Trophoblast cell (in vitro differentiated cells and primary cell): ENCODE results near the gene TIGD7.
"Not testable (repeated sequence)": the region's sequence is repeated elsewhere in the genome, so short reads cannot be mapped to it uniquely, and the experiment has no call there.

Experiments used
- DNase-seq, 2 donors: peaks; one replicate each; pipeline ENCODE4 v3.0.0-alpha.2; 2016
- H2AFZ ChIP-seq: 2 replicates; pipeline ENCODE4 v1.6.1; 2013; ENCODE audit warnings: low read length, moderate library complexity, mild to moderate bottlenecking; ENCODE audit not compliant: insufficient read depth, poor library complexity
- H2AK5ac ChIP-seq: 2 replicates; pipeline ENCODE4 v1.6.1; 2013; ENCODE audit warnings: mild to moderate bottlenecking, low read length
- H2BK120ac ChIP-seq: 2 replicates; pipeline ENCODE4 v1.6.1; 2013; ENCODE audit warnings: low read length, mild to moderate bottlenecking, moderate library complexity; ENCODE audit not compliant: insufficient read depth, poor library complexity
- H2BK12ac ChIP-seq: 2 replicates; pipeline ENCODE4 v1.6.1; 2013; ENCODE audit warnings: mild to moderate bottlenecking, low read length, moderate library complexity
- H2BK5ac ChIP-seq: 2 replicates; pipeline ENCODE4 v1.6.1; 2013; ENCODE audit warnings: low read length, low read depth, moderate library complexity, mild to moderate bottlenecking; ENCODE audit not compliant: poor library complexity
- H3K14ac ChIP-seq: 2 replicates; pipeline ENCODE4 v1.6.1; 2013; ENCODE audit warnings: mild to moderate bottlenecking, low read length
- H3K18ac ChIP-seq: 2 replicates; pipeline ENCODE4 v1.6.1; 2013; ENCODE audit warnings: mild to moderate bottlenecking, low read length
- H3K23ac ChIP-seq: 2 replicates; pipeline ENCODE4 v1.6.1; 2013; ENCODE audit warnings: low read length
- H3K27ac ChIP-seq: 2 replicates; pipeline ENCODE4 v1.5.1; 2013; ENCODE audit warnings: low read depth, mild to moderate bottlenecking, inconsistent platforms, low read length, moderate library complexity
- H3K27me3 ChIP-seq: 2 replicates; pipeline ENCODE4 v1.6.1; 2013; ENCODE audit warnings: inconsistent platforms, mild to moderate bottlenecking, low read length, moderate library complexity; ENCODE audit not compliant: insufficient read depth
- H3K36me3 ChIP-seq, 2 experiments: 1 replicate in 1 of 2; 2 replicates in 1 of 2; pipeline ENCODE4 v1.6.1; 2013; ENCODE audit warnings: low read length in 2 of 2, mild to moderate bottlenecking in 2 of 2, moderate library complexity in 1 of 2; ENCODE audit not compliant: insufficient read depth in 2 of 2, control insufficient read depth in 1 of 2
- H3K4ac ChIP-seq: 2 replicates; pipeline ENCODE4 v1.6.1; 2013; ENCODE audit warnings: low read depth, mild to moderate bottlenecking, low read length, moderate library complexity
- H3K4me1 ChIP-seq, 2 experiments: 1 replicate in 1 of 2; 2 replicates in 1 of 2; pipeline ENCODE4 v1.6.1; 2013; ENCODE audit warnings: low read length in 2 of 2, mild to moderate bottlenecking in 2 of 2, moderate library complexity in 1 of 2; ENCODE audit not compliant: insufficient read depth in 2 of 2, control insufficient read depth in 1 of 2
- H3K4me2 ChIP-seq: 2 replicates; pipeline ENCODE4 v1.6.1; 2013; ENCODE audit warnings: inconsistent platforms, mild to moderate bottlenecking, low read length, moderate library complexity
- H3K4me3 ChIP-seq: 2 replicates; pipeline ENCODE4 v1.5.1; 2013; ENCODE audit warnings: mild to moderate bottlenecking, low read depth, low read length, inconsistent platforms
- H3K79me1 ChIP-seq: one replicate; pipeline ENCODE4 v1.6.1; 2013; ENCODE audit warnings: low read length
- H3K79me2 ChIP-seq: 2 replicates; pipeline ENCODE4 v1.6.1; 2013; ENCODE audit warnings: low read length, mild to moderate bottlenecking; ENCODE audit not compliant: control insufficient read depth, insufficient read depth, poor library complexity
- H3K9ac ChIP-seq: 2 replicates; pipeline ENCODE4 v1.6.1; 2013; ENCODE audit warnings: mild to moderate bottlenecking, low read length
- H3K9me3 ChIP-seq: 2 replicates; pipeline ENCODE4 v1.6.1; 2013; ENCODE audit warnings: low read depth, mild to moderate bottlenecking, control low read depth, inconsistent platforms, low read length; ENCODE audit not compliant: insufficient read depth
- H4K12ac ChIP-seq: 2 replicates; pipeline ENCODE4 v1.6.1; 2013; ENCODE audit warnings: low read depth, mild to moderate bottlenecking, low read length, moderate library complexity
- H4K8ac ChIP-seq: 2 replicates; pipeline ENCODE4 v1.6.1; 2013; ENCODE audit warnings: low read depth, mild to moderate bottlenecking, low read length, moderate library complexity
- H4K91ac ChIP-seq: one replicate; pipeline ENCODE4 v1.6.1; 2013; ENCODE audit warnings: low read depth, mild to moderate bottlenecking, low read length, moderate library complexity
- WGBS: extraction: QIAGEN DNeasy Blood & Tissue Kit; methylation state at CpG from one replicate; pipeline ENCODE4 v1.1.7; 2013; ENCODE audit warnings: missing lambda C conversion rate; ENCODE audit not compliant: insufficient read length, insufficient coverage; ENCODE audit errors: extremely low coverage; 5-methylcytosine and 5-hydroxymethylcytosine counted together

Gene TIGD7

DNA sequence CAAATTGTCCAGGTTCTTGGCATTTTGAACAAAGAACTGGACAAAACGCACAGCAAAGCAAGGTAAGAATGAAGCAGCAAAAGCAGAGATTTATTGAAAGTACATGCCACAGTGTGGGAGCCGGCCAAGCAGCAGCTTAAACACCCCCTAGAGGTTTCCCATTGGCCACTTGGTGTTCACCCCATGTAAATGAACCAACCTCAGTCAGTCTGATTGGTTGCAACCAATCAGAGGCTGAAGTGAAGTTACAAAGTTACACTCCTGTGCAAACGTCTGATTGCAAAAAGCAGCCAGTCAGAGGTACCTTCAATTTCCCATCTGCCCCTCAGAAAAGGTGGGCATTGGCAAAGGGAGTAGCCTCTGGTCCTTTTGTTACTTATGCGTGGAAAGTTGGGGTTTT, 30.7 kb downstream of the TIGD7 start:
- no peaks in the 10 kb centered on the region for H3K27me3 ChIP-seq
- H3K4ac ChIP-seq: no peak overlapping the region
- no peak for DNase-seq
- H3K4me2 ChIP-seq: peak overlapping the region; percentile 27
- no peaks in the 10 kb centered on the region for H3K79me1 ChIP-seq
- H4K8ac ChIP-seq: no peak overlapping the region
- no peaks in the 10 kb centered on the region for H3K4me1 ChIP-seq
- H3K23ac ChIP-seq: no peak overlapping the region
- no peak overlapping the region for H3K18ac ChIP-seq
- no peaks in the 10 kb centered on the region for H3K79me2 ChIP-seq
- no peaks in the 10 kb centered on the region for H3K36me3 ChIP-seq
- no peak overlapping the region for H2AK5ac ChIP-seq
- no peak overlapping the region for H3K14ac ChIP-seq
- no peak overlapping the region for H4K91ac ChIP-seq
- no peak overlapping the region for H2AFZ ChIP-seq
- H3K9me3 ChIP-seq: peaks cover 7% of the 10 kb centered on the region
- H2BK12ac ChIP-seq: no peak overlapping the region
- no peak overlapping the region for H3K9ac ChIP-seq
- no CpG with 5 or more reads among the region's 4 CpGs for WGBS
- no peak overlapping the region for H2BK5ac ChIP-seq
- H4K12ac ChIP-seq: no peak overlapping the region
- no peak overlapping the region for H3K27ac ChIP-seq
- H3K4me3 ChIP-seq: no peak overlapping the region
- H2BK120ac ChIP-seq: no peak overlapping the region

DNA sequence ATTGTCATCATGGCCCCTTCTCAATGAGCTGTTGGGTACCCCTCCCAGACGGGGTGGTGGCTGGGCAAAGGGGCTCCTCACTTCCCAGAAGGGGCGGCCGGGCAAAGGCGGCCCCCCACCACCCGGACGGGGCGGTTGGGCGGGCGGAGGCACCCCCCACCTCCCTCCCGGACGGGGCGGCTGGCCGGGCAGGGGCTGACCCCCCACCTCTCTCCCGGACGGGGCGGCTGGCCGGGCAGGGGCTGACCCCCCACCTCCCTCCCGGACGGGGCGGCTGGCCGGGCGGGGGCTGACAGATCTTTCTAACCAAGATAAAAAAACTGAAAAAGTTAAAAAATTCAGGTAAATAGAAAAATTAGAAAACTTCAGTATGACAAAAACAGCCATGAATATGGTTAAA, 33.9 kb downstream of the TIGD7 start:
- not testable (repeated sequence) for H4K91ac ChIP-seq, H3K36me3 ChIP-seq, H2BK5ac ChIP-seq, H3K27ac ChIP-seq, H2AFZ ChIP-seq, H3K4me1 ChIP-seq, H3K18ac ChIP-seq, H3K14ac ChIP-seq, H3K79me2 ChIP-seq, H3K4me2 ChIP-seq, H3K4me3 ChIP-seq, H3K23ac ChIP-seq, H3K79me1 ChIP-seq, H4K8ac ChIP-seq, H4K12ac ChIP-seq, DNase-seq, H2BK12ac ChIP-seq, H3K9ac ChIP-seq, H2AK5ac ChIP-seq, H2BK120ac ChIP-seq, H3K4ac ChIP-seq, H3K27me3 ChIP-seq
- WGBS: no CpG with 5 or more reads among the region's 22 CpGs
- peaks cover 10% of the 10 kb centered on the region for H3K9me3 ChIP-seq

DNA sequence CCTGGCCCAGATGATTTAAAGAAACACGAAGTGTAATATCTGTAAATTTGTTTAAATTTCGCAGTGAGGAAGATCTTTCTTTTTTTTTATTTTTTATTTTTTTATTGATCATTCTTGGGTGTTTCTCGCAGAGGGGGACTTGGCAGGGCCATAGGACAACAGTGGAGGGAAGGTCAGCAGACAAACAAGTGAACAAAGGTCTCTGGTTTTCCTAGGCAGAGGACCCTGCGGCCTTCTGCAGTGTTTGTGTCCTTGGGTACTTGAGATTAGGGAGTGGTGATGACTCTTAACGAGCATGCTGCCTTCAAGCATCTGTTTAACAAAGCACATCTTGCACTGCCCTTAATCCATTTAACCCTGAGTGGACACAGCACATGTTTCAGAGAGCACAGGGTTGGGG, 34.5 kb downstream of the TIGD7 start:
- H2BK5ac ChIP-seq, H2BK12ac ChIP-seq, H3K23ac ChIP-seq, H3K4ac ChIP-seq, H3K4me3 ChIP-seq, H4K91ac ChIP-seq, H2AK5ac ChIP-seq, DNase-seq, H3K9ac ChIP-seq, H3K18ac ChIP-seq, H2AFZ ChIP-seq, H3K79me2 ChIP-seq, H3K79me1 ChIP-seq, H2BK120ac ChIP-seq, H3K4me2 ChIP-seq, H3K4me1 ChIP-seq, H3K27me3 ChIP-seq, H4K12ac ChIP-seq, H3K27ac ChIP-seq, H3K36me3 ChIP-seq, H3K14ac ChIP-seq, H4K8ac ChIP-seq: not testable (repeated sequence)
- WGBS: no CpG with 5 or more reads among the region's 5 CpGs
- H3K9me3 ChIP-seq: peaks cover 10% of the 10 kb centered on the region

DNA sequence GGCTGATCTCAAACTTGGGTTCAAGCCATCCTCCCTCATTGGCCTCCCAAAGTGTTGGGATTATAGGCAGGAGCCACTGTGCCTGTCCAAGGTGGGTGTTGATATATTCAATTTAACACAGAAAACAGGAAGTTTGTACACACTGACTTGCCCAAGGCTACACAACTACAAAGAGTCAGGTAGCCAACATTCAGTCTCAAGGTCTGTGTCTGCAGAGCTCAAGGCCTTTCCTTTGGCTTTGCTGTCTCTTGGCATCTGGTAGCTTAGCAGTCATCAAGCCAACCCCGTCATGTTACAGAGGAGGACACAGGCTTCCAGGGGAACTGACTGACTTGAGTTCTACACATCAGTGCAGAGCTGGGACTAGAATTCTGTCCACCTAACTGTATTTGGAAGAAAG, 36.9 kb downstream of the TIGD7 start:
- H2BK5ac ChIP-seq: no peak overlapping the region

More for the DNA sequence above, 36.9 kb downstream of the TIGD7 start:
- Histone ChIP-seq H3K9ac (no peak overlapping the region), H3K27ac (no peak overlapping the region), H4K12ac (no peak overlapping the region), H4K8ac (no peak overlapping the region), H2BK120ac (no peak overlapping the region), H2AK5ac (no peak overlapping the region), H3K79me1 (no peaks in the 10 kb centered on the region), H3K4ac (no peak overlapping the region), H4K91ac (no peak overlapping the region), H3K14ac (no peak overlapping the region), H3K27me3 (peaks cover 5% of the 10 kb centered on the region), H3K4me2 (no peak overlapping the region), H3K23ac (no peak overlapping the region), H2BK12ac (no peak overlapping the region), H3K9me3 (peaks cover 23% of the 10 kb centered on the region), H3K4me3 (no peak overlapping the region), H3K4me1 (no peaks in the 10 kb centered on the region), H3K36me3 (no peaks in the 10 kb centered on the region), H2AFZ (no peak overlapping the region), H3K79me2 (no peaks in the 10 kb centered on the region), H3K18ac (no peak overlapping the region)
- WGBS: no CpG with 5 or more reads among the region's 1 CpG
- DNase-seq: no peak
